GM12864 (cell line): Measurements from ENCODE around the gene RASD2.
"Not testable (repeated sequence)": the region's sequence is repeated elsewhere in the genome, so short reads cannot be mapped to it uniquely, and the experiment has no call there.

Experiments
- DNase-seq: peaks from one replicate; pipeline ENCODE4 v3.0.0-alpha.2; 2011; ENCODE audit warnings: low read depth
- H3K4me3 ChIP-seq: 2 replicates; pipeline ENCODE4 v1.5.1; 2011; ENCODE audit warnings: mild to moderate bottlenecking, low read depth, low read length, control low read depth
- CTCF ChIP-seq: IDR thresholded peaks from 2 replicates; pipeline ENCODE4 v1.5.1; 2011; ENCODE audit warnings: low read depth, mild to moderate bottlenecking, moderate library complexity, low read length, control low read depth, inconsistent platforms; ENCODE audit errors: missing control alignments

RASD2 gene

GRCh38 chr22:35540595-35541253, at the start of gene RASD2:
Gene RASD2, plus strand, starts transcription at chr22:35540831. Its CDS starts 5,979 bp downstream, at chr22:35546810.
- no peak for DNase-seq
- no peak for TF ChIP-seq CTCF

GRCh38 chr22:35491061-35491907, 49.3 kb upstream of the RASD2 start:
- not testable (repeated sequence) for H3K4me3 ChIP-seq, DNase-seq

More at GRCh38 chr22:35540595-35541253, at the start of gene RASD2:
- H3K4me3 ChIP-seq = peak within 1 kb of the TSS; percentile 47

GRCh38 chr22:35491908-35492380, 48.7 kb upstream of the RASD2 start:
- TF ChIP-seq CTCF = no peak
- no peak for DNase-seq
- H3K4me3 ChIP-seq = no peak overlapping the region

GRCh38 chr22:35493074-35493473, 47.6 kb upstream of the RASD2 start:
- no peak for TF ChIP-seq CTCF
- DNase-seq = no peak
- no peak overlapping the region for H3K4me3 ChIP-seq

- not testable (repeated sequence) for DNase-seq, H3K4me3 ChIP-seq
These were observed 44.9 kb upstream of the RASD2 start for GRCh38 chr22:35495711-35496110.

GRCh38 chr22:35496768-35497312, 43.8 kb upstream of the RASD2 start:
- no peak for TF ChIP-seq CTCF
- DNase-seq = no peak
- H3K4me3 ChIP-seq = no peak overlapping the region

- H3K4me3 ChIP-seq = no peak overlapping the region
- DNase-seq = no peak
- TF ChIP-seq CTCF = no peak
These were observed 42.4 kb upstream of the RASD2 start for GRCh38 chr22:35498026-35498800.
